GM12865 (cell line): ENCODE measurements around the gene GLIS2.

Source experiments
- DNase-seq: peaks from one replicate; pipeline ENCODE4 v3.0.0; 2010; ENCODE audit warnings: low read depth
- H3K4me3 ChIP-seq: 2 replicates; pipeline ENCODE4 v1.5.1; 2011; ENCODE audit warnings: mild to moderate bottlenecking, low read depth, low read length, control low read depth
- CTCF ChIP-seq: IDR thresholded peaks from 2 replicates; pipeline ENCODE4 v1.5.1; 2011; ENCODE audit warnings: low read length, control low read depth, low read depth, inconsistent platforms; ENCODE audit not compliant: insufficient read depth; ENCODE audit errors: missing control alignments

GLIS2 gene

GRCh38 chr16:4378161-4378666, 62.3 kb downstream of the GLIS2 start:
- no peak for TF ChIP-seq CTCF
- no peak for DNase-seq
- no peak overlapping the region for H3K4me3 ChIP-seq

DNA sequence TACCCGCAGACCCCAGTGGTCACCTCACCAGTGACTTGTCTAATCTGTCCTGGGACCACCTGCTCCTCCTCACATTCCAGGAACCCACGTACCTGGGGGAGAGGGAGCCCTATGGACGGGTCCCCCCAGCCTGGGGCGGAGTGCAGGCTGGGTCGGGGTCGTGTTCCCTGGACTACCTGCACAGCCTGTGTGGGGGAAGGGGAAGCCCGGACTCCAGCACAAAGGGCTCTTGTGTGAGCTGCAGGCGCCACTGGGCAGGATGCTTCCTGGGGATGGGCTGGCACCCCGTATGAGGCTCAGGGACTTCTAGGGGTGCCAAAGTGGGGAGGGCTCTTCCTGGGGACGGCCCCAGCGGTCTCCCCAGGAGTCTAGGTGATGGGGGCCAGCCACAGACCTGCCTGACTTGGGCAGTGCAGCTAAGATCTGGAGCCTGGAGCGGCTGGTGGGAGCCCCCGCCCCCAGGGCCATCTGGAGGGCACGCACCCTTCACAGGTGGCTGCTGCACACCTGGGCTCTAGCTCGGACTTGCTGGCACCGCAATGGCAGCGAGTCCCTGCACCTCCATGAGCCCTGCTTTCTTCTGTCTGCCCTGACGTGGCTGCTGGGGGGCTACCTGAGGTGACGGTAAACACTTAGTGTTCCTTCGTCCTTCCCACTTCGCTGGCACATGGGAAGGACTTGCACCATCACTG, 63.3 kb downstream of the GLIS2 start:
- no peak for TF ChIP-seq CTCF
- H3K4me3 ChIP-seq: no peak overlapping the region
- DNase-seq: no peak

DNA sequence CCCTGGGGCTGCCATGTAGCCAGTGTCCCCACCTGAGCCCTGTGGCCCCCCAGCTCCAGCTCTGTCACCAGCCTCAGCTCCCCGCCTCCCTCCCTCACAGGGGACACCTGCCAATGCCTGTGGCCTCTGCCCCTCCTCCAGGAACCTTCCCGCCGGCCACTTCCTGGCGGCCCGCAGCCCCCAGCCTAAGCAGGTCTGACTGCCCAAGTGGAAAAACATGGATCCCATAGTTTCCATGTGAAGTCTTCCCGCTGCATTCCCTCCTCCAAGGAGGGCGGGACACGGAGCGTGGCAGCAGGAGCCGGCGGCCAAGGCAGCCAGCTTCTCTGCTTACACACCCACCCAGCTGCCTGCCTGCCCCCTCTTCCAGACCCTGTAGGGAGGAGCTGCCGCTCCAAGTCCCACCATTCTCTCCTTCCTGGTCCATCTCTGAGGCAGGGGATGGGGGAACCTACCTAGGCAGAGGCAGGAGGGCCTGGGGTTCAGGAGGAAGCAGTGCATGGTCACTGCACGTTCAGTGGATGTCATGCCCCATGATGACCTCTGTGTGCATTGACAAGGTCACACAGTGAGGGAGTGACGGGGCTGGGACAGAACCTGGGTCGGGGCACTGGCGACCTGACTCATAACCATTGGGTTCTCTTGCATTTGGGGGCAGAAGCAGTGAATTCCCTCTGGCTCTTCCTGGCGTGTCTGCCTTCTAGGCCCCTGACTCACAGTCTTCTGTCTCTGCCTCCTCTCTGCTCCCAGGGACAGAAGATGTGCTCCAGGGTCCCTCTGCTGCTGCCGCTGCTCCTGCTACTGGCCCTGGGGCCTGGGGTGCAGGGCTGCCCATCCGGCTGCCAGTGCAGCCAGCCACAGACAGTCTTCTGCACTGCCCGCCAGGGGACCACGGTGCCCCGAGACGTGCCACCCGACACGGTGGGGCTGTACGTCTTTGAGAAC, 64.5 kb downstream of the GLIS2 start:
- no peak overlapping the region for H3K4me3 ChIP-seq
- no peak for DNase-seq
- no peak for TF ChIP-seq CTCF

- DNase-seq: no peak
- TF ChIP-seq CTCF: no peak
These were observed 65.4 kb downstream of the GLIS2 start for GRCh38 chr16:4381072-4381934.

GRCh38 chr16:4381935-4382794, 66.3 kb downstream of the GLIS2 start:
- no peak for DNase-seq
- no peak for TF ChIP-seq CTCF
- H3K4me3 ChIP-seq: no peak overlapping the region

More at GRCh38 chr16:4381072-4381934, 65.4 kb downstream of the GLIS2 start:
- no peak overlapping the region for H3K4me3 ChIP-seq
